Stimulated activated CD4-positive, alpha-beta T cell treated with anti-CD3 and anti-CD28 coated beads, Interleukin-1b, Interleukin-23, amount 100 ng/mL, for 1 hour (primary cell): Measurements from ENCODE around the gene ZNF407.
"Not testable (repeated sequence)": the region's sequence is repeated elsewhere in the genome, so short reads cannot be mapped to it uniquely, and the experiment has no call there.

ENCODE experiments used
- DNase-seq, 2 donors: peaks; one replicate each; pipeline ENCODE4 v3.0.0-alpha.2; 2020; ENCODE audit warnings: low read depth in 2 of 2

The ZNF407 gene

DNA sequence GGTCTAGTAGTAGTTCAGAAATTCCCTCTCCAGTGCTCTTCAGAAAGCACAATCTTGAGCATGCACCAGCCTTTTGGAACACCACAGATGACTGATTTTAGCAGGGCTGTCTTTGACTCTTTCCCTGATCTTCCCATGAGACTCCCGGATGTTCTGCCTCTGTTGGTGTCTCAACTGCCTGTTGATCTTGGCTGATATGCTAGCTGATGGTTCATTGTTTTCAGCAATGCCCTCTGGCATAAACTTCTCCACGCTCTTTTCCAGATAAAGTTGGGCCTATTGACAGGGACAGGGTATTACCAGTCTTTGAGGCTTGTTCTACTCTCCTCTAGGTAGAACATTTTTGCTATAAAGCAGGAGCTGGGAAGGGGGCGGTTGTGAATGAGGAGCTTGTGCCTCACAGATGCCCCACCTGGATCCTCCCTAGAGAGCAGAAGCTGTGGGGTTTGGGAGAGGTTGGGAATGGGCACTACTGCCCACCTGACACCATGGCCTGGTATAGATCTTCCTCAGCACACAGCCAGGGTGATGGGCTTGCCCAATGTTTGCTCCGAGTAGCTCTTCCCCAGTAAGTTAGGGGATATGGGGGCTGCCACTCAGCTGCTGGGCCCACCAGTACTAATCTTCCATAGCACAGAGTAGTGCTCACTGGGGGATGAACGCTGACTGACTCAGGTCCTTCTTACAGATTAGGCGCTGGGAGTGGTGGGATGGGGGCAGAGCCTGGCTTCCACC is 500.0 kb downstream of the ZNF407 start:
- no peak for DNase-seq

DNA sequence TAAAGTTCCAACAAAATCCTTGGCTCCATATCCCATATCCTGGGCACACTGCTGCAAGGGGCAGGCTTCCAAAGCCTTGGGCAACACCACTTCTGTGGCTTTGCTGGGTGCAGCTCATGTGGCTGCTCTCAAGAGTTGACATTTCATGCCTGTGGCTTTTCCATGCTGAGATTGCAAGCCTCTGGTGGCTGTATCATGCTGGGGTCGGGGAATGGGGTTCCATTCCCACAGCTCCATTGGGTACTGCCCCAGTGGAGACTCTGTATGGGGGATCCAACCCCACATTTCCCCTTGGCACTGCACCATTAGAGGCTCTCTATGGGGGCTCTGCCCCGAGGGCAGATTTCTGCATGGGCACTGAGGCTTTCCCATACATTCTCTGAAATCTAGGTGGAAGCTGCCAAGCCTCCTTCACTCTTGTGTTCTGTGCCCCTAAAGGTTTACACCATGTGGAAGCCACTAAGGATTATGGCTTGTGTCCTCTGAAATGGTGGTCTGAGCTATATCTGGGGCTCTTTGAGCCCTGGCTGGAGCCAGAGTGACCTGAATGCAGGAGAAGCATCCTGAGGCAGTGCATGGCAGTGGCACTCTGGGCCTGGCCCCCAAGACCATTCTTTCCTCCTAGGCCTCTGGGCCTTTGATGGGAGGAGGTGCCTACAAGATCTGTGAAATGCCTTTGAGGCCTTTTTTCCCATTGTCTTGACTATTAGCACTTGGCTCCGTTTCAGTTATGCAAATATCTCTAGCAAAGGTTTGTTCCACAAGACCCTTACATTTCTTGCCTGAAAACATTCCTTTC is 503.4 kb downstream of the ZNF407 start:
- DNase-seq, result no peak

DNA sequence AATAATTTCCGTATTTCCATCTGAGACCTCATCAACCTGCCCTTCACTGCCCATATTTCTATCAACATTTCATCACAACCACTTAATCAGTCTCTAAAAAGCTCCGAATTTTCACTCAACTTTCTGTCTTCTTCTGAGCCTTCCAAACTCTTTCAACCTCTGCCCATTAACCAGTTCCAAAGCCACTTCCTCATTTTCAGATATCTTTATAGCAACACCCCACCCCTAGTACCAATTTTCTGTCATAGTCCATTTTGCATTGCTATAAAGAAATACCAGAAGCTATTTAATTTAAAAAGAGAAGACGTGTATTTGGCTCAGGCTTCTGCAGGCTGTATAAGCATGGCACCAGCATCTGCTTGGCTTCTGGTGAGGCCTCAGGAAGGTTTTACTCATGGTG is 504.2 kb downstream of the ZNF407 start:
- no peak for DNase-seq

DNA sequence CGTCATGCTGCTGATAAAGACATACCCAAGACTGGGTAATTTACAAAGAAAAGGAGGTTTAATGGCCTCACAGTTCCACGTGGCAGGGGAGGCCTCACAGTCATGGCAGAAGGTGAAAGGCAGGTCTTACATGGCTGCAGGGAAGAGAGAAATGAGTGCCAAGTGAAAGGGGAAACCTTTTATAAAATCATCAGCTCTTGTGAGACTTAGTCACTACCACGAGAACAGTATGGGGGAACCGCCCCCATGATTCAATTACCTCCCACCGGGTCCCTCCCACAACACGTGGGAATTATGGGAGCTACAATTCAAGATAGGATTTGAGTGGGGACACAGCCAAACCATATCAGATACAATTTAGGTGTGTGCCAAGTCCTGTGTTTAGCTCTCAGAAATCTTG is 506.4 kb downstream of the ZNF407 start:
- not testable (repeated sequence) for DNase-seq

DNA sequence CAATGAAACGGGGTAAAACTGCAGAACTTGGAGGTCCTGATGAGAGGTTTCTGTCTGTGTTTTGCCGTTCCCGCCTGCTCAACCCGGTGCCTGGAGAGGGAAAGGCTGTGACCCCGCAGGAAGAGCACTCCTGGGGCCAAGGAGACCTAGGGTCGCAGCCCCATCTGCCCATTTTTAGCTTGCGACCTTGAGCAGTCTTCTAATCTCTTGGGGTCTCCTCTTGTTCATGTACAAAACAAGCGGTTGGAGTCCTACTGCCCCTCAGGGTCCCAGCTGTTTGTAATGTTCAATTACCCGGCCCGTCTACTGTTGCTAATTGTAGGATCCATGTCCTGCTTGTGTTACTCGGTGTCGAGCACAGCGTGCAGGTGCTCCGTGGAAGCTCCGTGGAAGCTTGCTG is 506.8 kb downstream of the ZNF407 start:
- DNase-seq, result no peak

DNA sequence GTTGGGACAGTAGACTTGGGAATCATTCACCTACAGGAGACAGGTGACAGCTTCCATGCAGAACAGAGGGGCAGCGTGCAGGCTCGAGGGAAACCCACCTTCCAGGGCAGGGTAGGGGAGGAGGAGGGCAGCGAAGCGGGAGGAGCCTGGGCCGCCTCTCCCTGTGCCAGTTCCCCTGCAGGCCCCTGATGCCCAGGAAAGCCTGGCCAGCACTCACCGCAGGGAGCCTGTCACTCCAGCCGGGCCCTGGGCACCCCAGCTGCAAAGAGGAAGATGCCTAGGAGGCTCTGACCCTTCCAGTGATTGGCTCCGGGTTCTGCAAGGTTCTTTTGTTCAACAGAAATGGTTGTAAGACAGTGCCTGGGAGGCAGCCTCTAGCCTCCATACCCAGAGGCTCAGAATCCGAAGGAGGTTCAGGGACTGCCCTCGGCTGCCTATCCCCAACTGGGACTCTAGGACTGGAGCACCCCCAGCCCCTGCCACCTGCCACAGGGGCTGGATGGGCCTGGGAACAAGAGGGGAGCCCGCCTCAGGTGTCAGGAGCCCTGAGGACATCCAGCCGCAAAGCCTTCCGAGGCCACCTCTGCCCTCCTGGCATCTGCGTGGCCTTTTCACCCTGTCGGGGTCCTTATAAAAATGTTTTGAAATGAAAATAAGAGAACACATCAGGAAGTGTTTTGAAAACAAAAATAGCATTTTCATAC is 508.0 kb downstream of the ZNF407 start:
- no peak for DNase-seq

DNA sequence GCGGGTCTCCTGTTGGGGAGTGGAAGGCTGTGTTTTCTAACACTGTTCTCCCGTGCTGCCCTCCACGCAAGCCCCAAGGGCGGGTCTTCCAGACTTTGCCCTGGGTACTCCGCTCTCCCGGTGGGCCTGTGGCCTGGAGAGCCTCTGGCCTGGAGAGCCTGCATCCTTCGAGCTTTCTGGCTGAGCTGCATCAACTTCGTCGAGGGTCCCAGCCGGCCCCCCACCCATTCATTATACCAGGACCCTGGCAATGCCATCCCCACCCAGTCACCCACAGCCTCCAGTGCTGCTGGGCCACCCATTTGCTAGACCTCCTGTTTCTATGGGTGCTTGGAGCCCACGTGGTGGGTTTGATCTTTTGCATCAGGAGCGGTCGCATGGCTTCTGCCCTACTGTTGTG is 509.1 kb downstream of the ZNF407 start:
- DNase-seq, result no peak

DNA sequence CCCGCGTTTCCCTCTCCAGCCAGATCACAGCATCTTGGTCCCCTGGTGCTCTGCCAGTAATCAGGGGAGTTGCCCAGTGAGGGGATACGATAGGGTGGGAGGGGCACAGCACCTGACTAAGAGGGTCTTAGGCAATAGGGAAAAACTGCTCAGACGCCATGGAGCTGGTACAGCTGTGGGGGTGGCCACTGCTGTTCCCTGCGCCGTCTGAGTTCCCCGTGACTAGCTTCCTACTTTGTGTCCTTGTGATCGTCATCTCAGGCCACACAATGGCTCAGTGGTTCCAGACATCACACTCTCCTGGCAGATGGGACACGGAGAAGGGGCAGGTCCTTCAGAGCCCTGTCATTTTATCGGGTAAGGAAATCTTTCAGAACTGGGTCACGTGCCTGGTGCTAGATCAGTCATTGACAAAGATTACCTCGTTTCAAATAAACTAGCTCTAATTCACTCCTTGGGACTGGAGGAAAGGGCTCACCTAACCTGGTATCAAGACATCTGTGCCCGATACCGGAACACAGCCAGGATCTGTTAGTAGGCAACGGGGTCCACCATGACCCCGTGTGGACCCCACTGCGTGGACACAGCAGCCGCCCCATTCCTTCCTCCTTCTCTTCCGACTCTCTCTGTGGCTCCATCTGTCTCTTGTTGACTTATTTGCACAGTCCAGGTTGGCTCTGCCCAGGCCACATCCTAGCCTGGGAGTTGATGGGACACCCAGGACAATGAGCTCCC is 509.7 kb downstream of the ZNF407 start:
- DNase-seq, result no peak

DNA sequence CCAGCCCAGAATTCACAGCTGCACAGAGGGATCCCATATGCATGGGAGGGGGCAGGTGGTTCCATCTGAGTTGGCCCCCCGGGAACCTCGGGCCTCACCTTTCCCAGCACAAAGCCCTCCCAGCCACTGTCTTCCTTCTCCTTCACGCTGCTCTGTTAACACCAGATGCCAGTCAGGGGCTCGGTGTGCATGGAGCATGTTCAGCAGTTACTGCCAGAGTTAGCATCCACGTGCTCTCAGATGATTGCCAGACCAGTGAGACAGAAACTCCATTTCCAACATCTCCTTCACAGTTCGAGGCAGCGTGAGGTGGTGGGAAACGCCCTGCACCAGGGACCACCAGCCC is 510.2 kb downstream of the ZNF407 start:
- DNase-seq, result no peak

DNA sequence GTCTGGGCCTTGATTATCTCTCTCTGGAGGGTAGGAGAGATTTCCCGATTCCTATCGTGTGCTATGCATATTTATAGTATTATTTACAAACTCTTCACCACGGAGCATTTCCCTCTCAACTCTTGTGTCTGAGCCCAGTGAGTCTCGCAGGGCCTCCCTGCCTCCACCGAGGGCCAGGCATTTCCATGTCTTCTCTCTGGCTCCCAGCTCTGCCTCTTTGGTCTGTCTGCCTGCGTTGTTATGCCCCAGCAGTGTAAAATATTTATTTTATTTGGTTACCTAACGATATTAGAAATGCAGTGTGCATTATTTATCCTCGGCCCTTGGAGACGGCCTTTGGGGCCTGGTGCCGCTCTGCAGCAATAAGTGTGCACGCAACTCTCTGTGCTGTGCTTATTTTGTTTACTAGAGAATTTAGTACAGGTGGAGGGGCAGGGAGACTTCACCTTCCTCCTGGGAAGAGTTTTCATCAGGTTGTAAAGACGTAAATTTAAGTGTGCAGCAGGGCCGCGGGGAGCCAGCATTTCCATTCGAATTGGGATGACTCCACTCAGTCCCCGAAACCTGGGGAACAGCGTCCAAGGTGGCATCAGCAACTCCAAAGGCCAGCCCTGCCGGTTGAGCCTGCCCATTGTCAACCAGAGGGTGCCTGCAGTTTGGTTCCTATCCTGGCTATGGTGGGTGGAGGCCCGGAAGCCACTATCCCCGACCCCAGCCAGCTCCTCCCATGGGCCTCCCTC is 511.1 kb downstream of the ZNF407 start:
- DNase-seq, result no peak

DNA sequence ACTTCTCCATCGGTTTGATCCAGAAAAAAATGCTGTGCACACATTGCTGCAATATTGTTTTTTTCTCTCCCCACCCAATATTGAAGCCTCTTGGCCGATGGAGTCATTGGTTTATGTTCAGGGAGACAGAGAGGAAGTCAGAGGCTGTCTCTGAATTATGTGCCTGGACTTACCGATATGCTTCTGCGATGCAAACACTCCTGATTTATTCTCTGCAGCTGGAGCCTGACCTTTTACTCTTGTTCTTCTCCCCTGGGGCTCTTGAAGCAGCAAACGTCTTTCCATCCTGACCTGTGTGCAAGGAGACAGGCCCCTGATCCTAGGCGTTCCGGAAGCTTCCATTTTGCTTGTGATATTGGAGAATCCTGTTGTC is 511.6 kb downstream of the ZNF407 start:
- no peak for DNase-seq

DNA sequence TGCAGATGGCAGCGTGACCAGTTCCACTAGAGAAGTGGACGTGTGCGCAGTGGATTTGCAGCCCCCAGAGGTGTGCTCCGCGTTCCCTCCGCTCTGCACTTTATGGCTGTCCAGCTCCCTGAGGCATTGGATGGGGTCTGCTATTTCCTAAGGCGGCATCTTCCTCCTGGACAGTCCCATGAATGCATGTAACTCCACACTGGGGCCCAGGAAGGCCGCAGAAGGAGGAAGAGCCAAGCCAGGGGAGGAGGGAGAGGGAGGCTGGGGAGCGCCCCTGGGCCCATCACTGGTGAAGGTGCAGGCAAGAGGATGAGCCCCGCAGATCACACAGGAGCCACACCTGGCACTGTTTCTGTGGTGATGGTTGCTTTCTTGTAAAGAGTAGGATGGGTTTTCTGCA is 512.1 kb downstream of the ZNF407 start:
- DNase-seq, result no peak

DNA sequence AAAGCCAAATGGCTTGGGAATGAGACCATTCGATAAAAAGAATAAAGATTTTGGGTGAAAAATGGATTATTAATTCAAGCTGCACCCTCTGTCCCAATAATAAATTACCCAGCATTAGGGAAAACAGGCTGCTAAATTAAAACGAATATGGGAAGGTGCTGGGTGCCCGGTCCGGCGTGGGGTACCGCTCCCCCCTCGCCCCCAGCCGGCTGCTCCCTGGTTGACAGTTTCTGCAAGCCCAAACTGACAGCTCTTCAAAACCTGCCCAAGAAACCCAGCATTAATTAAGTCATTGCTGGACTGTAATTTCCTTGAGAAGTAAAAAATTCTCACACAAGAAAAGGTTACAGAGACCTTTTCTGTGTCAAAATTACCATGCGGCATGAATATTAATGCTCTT is 512.6 kb downstream of the ZNF407 start:
- DNase-seq, result no peak

DNA sequence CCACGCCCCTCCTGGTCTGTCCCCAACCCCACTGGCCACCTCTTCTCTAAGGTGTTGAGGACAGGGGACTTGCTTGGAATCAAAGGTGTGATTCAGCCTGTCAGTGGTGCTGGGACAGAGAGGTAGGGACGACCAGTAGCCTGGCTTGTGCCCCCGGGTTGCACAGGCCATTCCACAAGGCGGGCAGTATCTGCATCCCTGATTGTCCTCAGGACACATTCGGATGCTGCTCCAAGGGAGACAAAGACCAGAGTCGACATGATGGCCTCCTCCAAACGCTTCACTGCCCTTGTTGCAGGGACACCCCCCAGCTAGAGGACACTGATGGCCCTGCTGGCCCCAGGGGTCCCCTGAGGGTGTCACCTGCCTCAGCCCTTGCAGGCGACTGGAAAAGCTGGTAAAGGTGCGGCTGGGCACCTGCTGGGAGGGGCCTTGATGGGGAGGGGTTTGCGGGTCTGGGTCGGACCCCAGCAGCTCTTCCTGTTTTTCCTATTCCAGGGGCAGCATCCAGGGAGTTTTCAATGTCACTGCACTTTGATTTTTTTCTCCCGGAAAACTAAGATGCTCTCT is 513.3 kb downstream of the ZNF407 start:
- DNase-seq, result no peak

DNA sequence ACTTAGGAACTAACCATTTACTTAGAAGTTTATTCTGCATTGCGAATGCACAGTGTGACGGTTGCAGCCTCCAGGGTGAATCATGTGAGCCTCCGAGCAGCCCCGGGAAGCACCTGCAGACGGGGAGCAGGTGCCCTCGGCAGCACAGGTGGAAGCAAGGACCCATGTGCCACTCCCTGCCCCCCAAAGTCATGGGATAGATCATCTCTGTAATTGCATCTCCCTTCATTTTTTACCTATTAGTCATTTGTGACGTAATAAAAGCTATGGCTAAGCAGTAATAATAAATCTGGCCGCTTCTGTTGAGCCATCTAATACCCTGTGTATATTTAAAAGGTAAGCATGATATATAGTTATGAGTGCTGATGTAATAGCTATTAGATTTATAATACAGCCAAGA is 514.1 kb downstream of the ZNF407 start:
- DNase-seq, result no peak

DNA sequence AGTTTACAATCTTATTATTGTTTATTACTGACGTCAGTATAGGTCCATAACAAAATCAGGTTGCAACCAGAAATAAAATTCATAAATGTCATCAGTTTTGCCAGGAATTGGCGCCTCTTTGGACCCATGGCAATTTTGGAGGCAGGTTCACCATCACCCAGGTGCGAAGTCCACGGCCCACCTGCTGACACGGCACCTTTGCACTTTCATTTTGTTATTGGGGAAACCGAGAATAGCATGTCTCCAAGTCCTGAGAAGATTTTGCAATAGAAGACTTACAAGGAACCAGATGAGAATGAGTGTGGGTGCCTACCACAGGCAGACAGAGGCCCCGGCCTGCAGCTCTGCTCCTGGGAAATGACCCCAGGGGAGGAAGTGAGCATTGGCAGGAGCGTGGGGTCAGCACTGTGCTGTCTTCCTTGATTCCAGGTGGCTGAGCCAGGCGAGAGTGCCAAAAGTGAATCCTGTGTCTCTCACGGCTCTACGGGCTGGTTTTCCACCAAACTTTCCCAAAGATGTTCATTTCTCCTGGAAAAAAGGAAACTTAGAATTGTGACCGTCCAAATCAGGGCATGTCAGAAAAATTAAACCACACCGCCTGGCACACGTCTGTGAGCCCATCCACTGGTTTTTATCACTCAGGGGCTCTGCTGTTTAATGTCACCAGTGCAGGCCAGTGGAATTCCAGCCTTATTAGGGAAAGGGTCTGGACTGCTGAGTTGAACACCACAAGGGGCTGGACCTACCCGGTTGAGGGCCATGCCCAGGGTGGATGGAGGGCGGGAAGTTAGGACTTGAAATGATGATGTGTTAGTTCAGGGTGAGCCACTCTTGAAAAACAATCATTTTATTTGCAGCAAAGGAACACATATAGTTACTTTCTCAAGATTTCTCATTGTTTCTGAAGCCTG is 514.8 kb downstream of the ZNF407 start:
- DNase-seq, result no peak

DNA sequence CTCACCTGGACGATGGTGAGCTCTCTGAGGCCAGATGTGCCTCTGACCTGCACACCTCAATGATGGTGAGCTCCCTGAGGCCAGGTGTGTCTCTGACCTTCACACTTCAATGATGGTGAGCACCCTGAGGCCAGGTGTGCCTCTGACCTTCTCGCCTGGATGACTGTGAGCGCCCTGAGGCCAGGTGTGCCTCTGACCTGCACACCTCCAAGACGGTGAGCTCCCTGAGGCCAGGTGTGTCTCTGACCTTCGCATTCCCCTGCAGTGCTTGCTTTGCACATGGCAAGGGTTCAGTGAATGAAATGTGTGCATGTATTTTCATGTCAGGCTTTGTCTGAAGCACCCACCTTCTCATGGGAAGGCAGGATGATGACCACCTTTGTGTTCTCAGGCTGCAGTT is 515.8 kb downstream of the ZNF407 start:
- no peak for DNase-seq

DNA sequence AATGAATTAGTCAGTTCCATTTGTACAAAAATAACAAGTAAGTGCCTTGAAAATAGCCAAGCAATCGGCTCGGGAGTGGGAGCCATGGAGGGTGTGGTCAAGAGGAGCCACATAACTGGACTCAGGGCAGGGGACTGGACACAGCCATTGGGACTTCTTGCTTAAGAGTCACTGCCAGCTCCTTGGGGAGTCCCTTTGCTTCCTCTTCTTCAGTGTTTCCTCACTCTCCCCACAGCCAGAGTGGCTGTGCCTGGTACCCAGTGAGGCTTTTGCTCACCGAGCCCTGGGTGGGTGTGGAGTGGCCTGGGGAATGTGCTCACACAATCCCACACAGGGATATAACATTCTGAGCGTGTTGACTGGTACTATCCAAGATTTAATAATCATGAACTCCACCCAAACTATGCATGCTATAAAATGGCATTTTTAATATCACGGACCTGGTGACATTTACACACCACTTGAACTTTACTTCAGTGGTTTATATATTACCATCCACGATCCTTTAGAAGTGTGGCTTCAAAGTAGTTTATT is 516.6 kb downstream of the ZNF407 start:
- DNase-seq, result no peak
